Measurements from ENCODE around the gene PRSS27. TPM values are rescaled to one million over a fixed set of nuclear protein-coding genes. Genes with fewer than 3 reads are reported as not detected.

Gene PRSS27
- total RNA-seq, 4 donors from 2014 or later: 0.82 to 3.0 (median 1.4) TPM

DNA sequence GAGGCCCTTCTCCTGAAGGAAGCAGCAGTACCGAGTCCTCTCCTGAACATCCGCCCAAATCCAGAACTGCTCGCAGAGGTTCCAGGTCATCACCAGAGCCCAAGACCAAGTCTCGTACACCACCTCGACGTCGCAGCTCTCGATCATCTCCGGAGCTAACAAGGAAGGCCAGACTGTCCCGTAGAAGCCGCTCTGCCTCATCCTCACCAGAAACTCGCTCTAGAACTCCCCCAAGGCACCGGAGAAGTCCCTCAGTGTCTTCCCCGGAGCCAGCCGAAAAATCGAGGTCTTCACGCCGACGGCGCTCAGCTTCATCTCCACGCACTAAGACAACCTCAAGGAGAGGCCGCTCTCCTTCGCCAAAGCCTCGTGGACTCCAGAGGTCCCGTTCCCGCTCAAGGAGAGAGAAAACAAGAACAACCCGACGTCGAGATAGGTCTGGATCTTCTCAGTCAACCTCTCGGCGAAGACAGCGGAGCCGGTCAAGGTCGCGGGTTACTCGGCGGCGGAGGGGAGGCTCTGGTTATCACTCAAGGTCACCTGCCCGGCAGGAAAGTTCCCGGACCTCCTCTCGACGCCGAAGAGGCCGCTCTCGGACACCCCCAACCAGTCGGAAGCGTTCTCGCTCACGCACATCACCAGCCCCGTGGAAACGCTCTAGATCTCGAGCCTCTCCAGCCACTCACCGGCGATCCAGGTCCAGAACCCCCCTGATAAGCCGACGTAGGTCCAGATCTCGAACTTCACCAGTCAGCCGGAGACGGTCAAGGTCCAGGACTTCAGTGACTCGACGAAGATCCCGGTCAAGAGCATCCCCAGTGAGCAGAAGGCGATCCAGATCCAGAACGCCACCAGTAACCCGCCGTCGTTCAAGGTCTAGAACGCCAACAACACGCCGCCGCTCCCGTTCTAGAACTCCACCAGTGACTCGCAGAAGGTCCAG lies 45.7 kb upstream of the PRSS27 start:
- TF ChIP-seq, protein P1, sequence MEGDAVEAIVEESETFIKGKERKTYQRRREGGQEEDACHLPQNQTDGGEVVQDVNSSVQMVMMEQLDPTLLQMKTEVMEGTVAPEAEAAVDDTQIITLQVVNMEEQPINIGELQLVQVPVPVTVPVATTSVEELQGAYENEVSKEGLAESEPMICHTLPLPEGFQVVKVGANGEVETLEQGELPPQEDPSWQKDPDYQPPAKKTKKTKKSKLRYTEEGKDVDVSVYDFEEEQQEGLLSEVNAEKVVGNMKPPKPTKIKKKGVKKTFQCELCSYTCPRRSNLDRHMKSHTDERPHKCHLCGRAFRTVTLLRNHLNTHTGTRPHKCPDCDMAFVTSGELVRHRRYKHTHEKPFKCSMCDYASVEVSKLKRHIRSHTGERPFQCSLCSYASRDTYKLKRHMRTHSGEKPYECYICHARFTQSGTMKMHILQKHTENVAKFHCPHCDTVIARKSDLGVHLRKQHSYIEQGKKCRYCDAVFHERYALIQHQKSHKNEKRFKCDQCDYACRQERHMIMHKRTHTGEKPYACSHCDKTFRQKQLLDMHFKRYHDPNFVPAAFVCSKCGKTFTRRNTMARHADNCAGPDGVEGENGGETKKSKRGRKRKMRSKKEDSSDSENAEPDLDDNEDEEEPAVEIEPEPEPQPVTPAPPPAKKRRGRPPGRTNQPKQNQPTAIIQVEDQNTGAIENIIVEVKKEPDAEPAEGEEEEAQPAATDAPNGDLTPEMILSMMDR (IDR thresholded peaks at IDR 0.05; ENCODE audit: low read depth): no peak

DNA sequence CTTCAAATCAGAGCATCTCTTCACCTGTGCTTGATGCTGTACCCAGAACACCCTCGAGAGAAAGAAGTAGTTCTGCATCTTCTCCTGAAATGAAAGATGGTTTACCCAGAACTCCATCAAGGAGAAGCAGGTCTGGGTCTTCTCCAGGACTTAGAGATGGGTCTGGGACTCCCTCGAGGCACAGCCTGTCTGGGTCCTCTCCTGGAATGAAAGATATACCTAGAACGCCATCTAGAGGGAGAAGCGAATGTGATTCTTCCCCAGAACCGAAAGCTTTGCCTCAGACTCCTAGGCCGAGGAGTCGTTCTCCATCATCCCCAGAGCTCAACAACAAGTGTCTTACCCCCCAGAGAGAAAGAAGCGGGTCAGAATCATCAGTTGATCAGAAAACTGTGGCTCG lies 44.7 kb upstream of the PRSS27 start:
- TF ChIP-seq, protein P1 (IDR thresholded peaks at IDR 0.05; ENCODE audit: low read depth): no peak

DNA sequence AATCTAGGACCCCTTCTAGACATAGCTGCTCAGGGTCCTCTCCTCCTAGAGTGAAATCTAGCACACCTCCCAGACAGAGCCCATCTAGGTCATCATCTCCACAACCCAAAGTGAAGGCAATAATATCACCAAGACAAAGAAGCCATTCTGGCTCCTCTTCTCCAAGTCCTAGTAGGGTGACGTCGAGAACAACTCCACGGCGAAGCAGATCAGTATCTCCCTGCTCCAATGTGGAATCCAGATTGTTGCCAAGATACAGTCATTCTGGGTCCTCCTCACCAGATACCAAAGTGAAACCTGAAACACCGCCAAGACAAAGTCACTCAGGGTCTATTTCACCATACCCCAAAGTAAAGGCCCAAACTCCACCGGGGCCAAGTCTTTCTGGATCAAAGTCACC lies 43.1 kb upstream of the PRSS27 start:
- TF ChIP-seq, protein P1 (IDR thresholded peaks at IDR 0.05; ENCODE audit: low read depth): no peak

DNA sequence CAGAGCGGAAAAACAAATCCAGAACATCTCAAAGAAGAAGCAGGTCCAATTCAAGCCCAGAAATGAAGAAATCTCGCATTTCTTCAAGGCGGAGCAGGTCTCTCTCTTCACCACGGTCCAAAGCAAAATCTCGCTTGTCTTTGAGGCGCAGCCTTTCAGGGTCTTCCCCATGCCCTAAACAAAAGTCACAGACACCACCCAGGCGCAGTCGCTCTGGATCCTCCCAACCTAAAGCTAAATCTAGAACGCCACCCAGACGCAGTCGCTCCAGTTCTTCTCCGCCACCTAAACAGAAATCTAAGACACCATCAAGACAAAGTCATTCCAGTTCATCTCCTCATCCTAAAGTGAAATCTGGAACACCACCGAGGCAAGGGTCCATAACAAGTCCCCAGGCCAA lies 42.7 kb upstream of the PRSS27 start:
- TF ChIP-seq, protein P1 (IDR thresholded peaks at IDR 0.05; ENCODE audit: low read depth): no peak

DNA sequence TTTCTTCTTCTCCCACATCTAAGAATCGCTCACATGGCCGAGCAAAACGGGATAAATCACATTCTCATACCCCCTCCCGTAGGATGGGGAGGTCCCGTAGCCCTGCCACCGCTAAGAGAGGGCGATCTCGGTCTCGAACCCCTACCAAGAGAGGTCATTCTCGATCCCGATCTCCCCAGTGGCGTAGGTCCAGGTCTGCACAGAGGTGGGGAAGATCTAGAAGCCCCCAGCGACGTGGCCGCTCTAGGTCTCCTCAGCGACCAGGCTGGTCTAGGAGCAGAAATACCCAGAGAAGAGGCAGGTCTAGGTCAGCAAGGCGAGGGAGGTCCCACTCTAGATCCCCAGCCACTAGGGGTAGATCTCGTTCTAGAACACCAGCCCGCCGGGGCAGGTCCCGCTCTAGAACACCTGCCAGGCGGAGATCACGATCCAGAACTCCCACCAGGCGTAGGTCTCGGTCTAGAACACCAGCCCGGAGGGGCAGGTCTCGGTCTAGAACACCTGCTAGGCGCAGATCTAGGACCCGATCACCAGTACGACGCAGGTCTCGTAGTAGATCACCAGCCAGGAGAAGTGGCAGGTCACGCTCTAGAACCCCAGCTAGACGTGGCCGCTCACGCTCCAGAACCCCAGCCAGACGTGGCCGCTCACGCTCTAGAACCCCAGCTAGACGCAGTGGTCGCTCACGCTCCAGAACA lies 42.0 kb upstream of the PRSS27 start:
- TF ChIP-seq, protein P1 (IDR thresholded peaks at IDR 0.05; ENCODE audit: low read depth): no peak

DNA sequence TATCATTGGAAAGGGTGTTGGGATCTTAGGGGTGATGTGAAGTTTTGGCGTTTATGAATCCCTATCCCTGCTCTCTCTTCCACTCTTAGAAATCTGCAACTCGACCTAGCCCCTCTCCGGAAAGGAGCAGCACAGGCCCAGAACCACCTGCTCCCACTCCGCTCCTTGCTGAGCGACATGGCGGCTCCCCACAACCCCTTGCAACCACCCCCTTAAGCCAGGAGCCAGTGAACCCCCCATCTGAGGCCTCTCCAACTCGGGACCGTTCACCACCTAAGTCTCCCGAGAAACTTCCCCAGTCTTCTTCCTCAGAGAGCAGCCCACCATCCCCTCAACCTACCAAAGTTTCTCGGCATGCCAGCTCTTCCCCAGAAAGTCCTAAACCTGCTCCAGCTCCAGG lies 41.4 kb upstream of the PRSS27 start:
- TF ChIP-seq, protein P1 (IDR thresholded peaks at IDR 0.05; ENCODE audit: low read depth): no peak

DNA sequence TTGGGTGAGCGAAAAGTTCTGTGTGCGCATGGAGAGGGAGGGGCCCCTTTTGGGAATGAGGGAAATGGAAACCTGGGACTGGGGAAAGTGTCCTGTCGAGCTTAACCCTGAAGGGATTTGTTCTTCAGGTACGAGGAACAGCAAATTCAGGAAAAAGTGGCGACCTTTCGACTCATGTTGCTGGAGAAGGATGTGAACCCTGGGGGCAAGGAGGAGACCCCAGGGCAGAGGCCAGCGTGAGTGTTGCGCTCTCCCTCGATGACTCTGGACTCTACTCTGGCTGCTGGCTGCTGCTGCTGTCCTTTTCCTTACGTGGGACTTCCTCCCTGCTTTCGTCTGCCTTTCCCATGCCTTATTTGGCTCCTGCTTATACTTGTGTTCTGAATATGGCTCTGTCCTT lies 37.3 kb upstream of the PRSS27 start:
- TF ChIP-seq, protein P1 (IDR thresholded peaks at IDR 0.05; ENCODE audit: low read depth): no peak

Measured in subcutaneous adipose tissue (tissue), 4 donors.